Neuron (in vitro differentiated cells): ENCODE data around the gene ICAM3.

ENCODE experiments used
- H2AFZ ChIP-seq: one replicate; pipeline ENCODE4 v1.6.1; 2013; ENCODE audit warnings: low read depth, mild to moderate bottlenecking, inconsistent platforms, low read length, moderate library complexity
- H3K27me3 ChIP-seq: one replicate; pipeline ENCODE4 v1.6.1; 2013; ENCODE audit warnings: low read length; ENCODE audit not compliant: insufficient read depth
- H3K36me3 ChIP-seq: one replicate; pipeline ENCODE4 v1.6.1; 2013; ENCODE audit warnings: low read length; ENCODE audit not compliant: insufficient read depth
- H3K4me1 ChIP-seq: one replicate; pipeline ENCODE4 v1.6.1; 2013; ENCODE audit warnings: low read length; ENCODE audit not compliant: insufficient read depth
- H3K4me3 ChIP-seq: 2 replicates; pipeline ENCODE4 v1.5.1; 2013; ENCODE audit warnings: mild to moderate bottlenecking, low read length, moderate library complexity
- H3K9me3 ChIP-seq: one replicate; pipeline ENCODE4 v1.6.1; 2013; ENCODE audit warnings: low read length

Gene ICAM3

DNA sequence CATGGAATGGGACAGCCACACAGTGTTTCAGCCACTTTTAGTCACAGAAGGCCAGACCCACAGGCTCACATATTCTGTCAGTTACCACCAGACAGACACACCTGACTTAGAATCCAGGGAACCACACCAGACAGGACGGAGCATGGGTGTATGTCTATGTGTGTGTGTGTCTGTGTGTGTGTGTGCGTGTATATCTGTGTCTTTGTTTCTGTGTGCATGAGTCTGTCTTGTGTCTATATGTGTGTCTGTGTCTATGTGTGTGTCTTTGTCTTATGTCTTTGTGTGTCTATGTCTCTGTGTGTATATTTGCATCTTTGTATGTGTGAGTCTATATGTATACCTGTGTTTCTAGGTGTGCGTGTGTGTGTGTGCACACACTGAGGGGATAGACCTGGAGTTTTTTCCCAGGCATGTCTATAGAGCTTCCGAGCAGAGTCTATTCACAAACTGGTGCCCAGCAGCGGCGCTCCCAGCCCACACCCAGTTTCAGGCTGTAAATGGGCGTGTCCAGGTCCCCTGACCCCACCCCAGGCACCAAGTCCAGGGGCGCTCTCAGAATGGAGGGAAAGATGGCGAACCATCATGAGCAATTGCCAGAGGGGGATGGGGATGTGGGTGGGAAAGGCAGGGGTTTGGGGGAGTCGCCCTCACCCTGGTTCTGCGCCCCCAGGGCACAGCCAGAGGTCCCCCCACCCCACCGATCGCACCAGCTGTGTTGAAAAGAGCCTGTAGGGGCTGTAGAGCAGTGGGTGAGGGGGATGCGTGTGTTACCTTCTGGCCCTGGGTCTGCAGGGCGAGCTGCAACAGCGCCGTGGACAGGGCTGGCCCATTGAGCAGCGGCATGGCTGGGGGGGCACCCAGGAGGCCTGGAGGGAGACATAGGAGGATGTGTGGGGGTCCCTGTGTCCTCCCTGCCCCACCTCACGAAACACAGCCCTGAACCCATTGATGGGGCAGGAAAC lies 17.3 kb downstream of the ICAM3 start:
- H3K36me3 ChIP-seq = peaks cover 84% of the 10 kb centered on the region
- no peaks in the 10 kb centered on the region for H3K9me3 ChIP-seq
- H3K27me3 ChIP-seq = no peaks in the 10 kb centered on the region
- H2AFZ ChIP-seq = no peak overlapping the region
- H3K4me3 ChIP-seq = no peak overlapping the region
- no peaks in the 10 kb centered on the region for H3K4me1 ChIP-seq

DNA sequence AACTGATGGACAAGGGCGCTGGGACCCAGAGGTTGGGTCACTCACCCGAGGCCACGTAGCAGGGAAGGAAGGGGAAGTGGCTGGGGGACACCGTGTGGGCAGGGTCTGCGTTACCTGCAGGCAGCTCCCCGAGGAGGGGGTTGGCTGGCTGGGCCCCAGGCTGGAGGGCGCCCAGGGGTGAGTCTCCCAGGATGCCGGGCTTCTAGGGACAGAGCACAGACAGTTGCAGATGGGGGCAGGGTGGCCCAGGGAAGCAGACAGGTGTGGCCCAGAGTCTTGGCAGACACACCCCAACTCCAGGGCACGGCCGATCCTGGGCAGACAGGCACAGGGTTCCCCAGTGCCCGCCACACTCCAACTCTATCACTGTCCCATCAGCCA lies 18.0 kb downstream of the ICAM3 start:
- no peak overlapping the region for H3K4me3 ChIP-seq
- peaks cover 84% of the 10 kb centered on the region for H3K36me3 ChIP-seq
- H3K9me3 ChIP-seq = no peaks in the 10 kb centered on the region
- no peaks in the 10 kb centered on the region for H3K27me3 ChIP-seq
- no peak overlapping the region for H2AFZ ChIP-seq
- H3K4me1 ChIP-seq = no peaks in the 10 kb centered on the region

GRCh38 chr19:10320602-10321416 lies 18.6 kb downstream of the ICAM3 start:
- Histone ChIP-seq H3K36me3 (peaks cover 81% of the 10 kb centered on the region), H2AFZ (no peak overlapping the region), H3K4me3 (no peak overlapping the region), H3K4me1 (no peaks in the 10 kb centered on the region), H3K27me3 (no peaks in the 10 kb centered on the region), H3K9me3 (no peaks in the 10 kb centered on the region)

GRCh38 chr19:10318807-10319682 lies 20.4 kb downstream of the ICAM3 start:
- Histone ChIP-seq H3K4me1 (peaks cover 10% of the 10 kb centered on the region), H2AFZ (no peak overlapping the region), H3K27me3 (no peaks in the 10 kb centered on the region), H3K4me3 (no peak overlapping the region), H3K9me3 (no peaks in the 10 kb centered on the region), H3K36me3 (peaks cover 66% of the 10 kb centered on the region)

GRCh38 chr19:10317857-10318462 lies 21.5 kb downstream of the ICAM3 start:
- no peaks in the 10 kb centered on the region for H3K9me3 ChIP-seq
- H3K4me3 ChIP-seq = no peak overlapping the region
- no peak overlapping the region for H2AFZ ChIP-seq
- H3K27me3 ChIP-seq = no peaks in the 10 kb centered on the region
- H3K4me1 ChIP-seq = peaks cover 10% of the 10 kb centered on the region
- H3K36me3 ChIP-seq = peaks cover 59% of the 10 kb centered on the region

DNA sequence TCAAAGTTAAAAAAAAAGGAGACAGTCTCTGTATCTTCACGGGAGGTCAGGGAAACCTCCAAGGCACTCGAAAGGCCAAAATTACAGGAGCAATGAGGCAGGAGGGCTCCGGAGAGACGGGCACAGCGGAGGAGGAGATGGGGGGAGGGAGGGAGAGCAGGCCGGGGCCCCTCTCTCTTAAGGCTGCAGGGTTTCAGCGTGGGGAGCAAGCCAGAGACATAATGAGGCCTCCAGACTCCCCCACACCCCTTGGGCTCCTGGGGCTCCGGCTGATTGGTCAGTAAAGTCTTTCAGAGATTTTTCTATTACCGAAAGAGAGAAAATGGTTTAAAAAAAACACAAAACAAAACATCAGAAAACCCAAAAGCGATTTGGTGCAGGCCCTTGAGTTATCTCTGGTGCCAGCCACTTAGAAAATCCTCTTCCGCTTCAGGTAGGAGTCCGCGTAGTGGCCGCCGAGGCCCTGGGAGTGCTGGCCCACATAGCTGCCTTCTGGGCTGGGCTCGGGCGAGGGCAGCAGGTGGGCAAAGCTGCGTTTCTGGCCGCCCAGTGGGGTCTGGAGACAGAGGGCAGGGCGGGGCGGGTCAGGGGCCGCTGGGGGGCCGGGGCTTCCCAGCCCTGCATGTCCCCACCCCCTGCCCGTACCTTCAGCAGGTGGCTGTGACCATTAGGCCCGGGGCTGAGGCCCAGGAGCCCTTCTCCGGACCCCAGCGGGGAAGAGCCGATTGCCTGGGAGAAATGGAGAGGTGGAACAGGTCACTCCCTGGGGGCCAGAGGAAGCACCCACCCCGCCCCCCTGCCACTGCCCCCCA lies 22.2 kb downstream of the ICAM3 start:
- H3K27me3 ChIP-seq = no peaks in the 10 kb centered on the region
- no peak overlapping the region for H2AFZ ChIP-seq
- H3K4me3 ChIP-seq = no peak overlapping the region
- peaks cover 10% of the 10 kb centered on the region for H3K4me1 ChIP-seq
- no peaks in the 10 kb centered on the region for H3K9me3 ChIP-seq
- H3K36me3 ChIP-seq = peaks cover 52% of the 10 kb centered on the region

DNA sequence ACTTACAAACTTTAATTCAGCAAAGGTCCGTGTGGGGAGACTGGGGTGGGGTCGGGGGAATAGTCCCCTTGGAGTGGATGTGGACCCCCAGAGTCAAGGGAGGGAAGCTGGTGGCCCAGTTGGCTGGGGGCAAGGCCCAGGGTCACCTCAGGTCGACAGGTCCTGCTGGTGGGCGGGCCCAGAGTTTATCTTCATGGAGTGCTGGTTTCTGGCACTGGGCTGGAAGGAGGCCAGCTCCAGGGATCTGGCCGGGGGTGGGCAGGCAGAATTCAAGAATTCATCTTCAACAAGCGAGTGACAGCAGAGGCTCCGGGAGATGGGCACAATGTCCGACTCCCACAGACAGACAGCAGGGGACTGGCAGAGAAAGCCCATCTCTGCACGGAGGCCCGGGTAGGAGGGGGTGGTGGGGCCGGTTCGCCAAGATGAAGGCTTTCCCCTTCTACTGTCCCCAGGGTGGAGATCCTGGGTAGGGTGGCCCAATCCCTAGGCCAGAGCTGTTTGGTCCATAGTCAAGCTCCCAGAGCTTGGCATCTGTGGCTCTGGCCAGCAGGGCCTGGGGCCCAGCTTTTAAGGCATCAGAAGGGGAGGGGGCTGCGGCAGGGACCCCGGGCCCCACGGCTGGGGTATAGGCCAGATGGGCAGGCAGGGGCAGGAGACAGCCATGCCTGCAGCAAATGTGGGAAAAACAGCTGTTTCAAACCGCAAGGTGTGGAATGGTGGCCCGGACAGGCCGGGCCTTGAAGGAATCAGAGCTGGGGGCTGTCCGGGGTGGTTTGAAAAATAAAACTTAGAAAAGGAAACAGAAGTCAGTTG lies 23.0 kb downstream of the ICAM3 start:
- Histone ChIP-seq H2AFZ (no peak overlapping the region), H3K4me3 (peak overlapping the region; percentile 83), H3K36me3 (peaks cover 44% of the 10 kb centered on the region), H3K9me3 (no peaks in the 10 kb centered on the region), H3K27me3 (no peaks in the 10 kb centered on the region), H3K4me1 (peaks cover 10% of the 10 kb centered on the region)

- no peaks in the 10 kb centered on the region for H3K9me3 ChIP-seq
- peak within 1 kb of the TSS; percentile 83 for H3K4me3 ChIP-seq
- peaks cover 40% of the 10 kb centered on the region for H3K36me3 ChIP-seq
- H2AFZ ChIP-seq = peak within 1 kb of the TSS; percentile 91
- H3K27me3 ChIP-seq = no peaks in the 10 kb centered on the region
- peaks cover 10% of the 10 kb centered on the region for H3K4me1 ChIP-seq
These were observed 23.8 kb downstream of the ICAM3 start, which contains the start of gene FDX2 for GRCh38 chr19:10315335-10316214. Gene FDX2, minus strand, starts transcription at chr19:10316015. Its CDS starts 19 bp downstream, at chr19:10315996.

GRCh38 chr19:10309423-10309822 lies 30.0 kb downstream of the ICAM3 start, which contains the start of gene ZGLP1:
Gene ZGLP1, minus strand, starts transcription at chr19:10309815.
- H3K4me3 ChIP-seq = no peak within 1 kb of the TSS
- H3K9me3 ChIP-seq = no peaks in the 10 kb centered on the region
- H3K27me3 ChIP-seq = no peaks in the 10 kb centered on the region
- no peak within 1 kb of the TSS for H2AFZ ChIP-seq
- peaks cover under 1% of the 10 kb centered on the region for H3K4me1 ChIP-seq
- H3K36me3 ChIP-seq = peaks cover 12% of the 10 kb centered on the region

DNA sequence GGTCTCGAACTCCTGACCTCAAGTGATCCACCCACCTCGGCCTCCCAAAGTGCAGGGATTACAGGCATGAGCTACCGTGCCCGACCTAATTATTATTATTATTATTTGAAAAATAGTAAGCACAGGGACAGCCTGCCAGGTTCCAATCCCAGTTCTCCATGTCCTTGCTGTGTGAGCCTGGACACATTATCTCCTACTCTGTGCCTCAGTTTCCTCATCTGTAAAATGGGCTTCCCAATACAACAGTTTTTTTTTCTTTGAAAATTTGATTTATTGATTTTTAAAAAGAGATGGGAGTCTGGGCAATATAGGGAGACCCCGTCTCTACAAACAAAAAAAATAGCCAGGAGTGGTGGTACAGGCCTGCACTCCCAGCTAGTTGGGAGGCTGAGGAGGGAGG lies 33.1 kb downstream of the ICAM3 start:
- Histone ChIP-seq H2AFZ (no peak overlapping the region), H3K4me3 (no peak overlapping the region), H3K27me3 (no peaks in the 10 kb centered on the region), H3K9me3 (no peaks in the 10 kb centered on the region), H3K4me1 (no peaks in the 10 kb centered on the region), H3K36me3 (peaks cover 9% of the 10 kb centered on the region)
